GM10847 (cell line): Measurements from ENCODE around the gene C3orf70.

Experiments used
- POLR2A ChIP-seq: IDR thresholded peaks from 2 replicates; pipeline ENCODE4 v1.6.1; 2011; ENCODE audit not compliant: insufficient read length; ENCODE audit errors: extremely low read depth

Gene C3orf70

DNA sequence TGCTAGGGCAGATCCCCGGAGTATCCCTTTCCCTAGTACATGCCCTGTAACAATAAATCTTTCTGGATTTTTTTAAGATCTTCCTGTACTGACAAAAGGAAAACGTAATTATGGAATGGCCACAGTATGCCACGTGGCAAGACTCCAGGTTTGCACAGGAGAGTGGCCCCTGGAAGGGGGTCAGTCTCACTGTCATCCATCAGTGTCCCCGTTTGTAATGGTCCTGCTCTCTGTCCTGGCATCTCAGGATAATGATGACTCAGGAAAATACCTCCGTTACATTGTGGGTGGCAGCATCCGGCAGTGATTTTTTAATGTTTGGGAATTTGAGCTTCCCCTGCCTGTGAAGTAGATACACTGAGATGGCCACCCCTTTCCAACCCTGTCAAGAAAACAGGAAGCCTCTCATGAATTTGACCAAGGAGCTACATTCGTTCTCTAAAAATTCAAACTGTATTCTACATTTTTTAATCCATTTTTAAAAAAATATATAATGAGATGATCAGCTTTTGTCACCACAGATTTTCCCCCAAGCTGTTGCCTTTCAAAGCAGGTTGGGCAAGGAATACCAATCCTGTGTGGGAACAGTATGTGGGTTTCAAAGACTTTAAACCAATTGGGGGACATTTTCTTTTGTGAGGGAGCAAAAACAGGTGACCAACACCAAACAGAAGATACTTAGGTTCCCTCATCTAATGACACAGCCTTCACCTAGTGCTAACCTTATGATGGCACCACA lies 110.4 kb downstream of the C3orf70 start:
- TF ChIP-seq POLR2A: no peak

- TF ChIP-seq POLR2A: no peak
These were observed 111.3 kb downstream of the C3orf70 start for GRCh38 chr3:185041540-185041939.

DNA sequence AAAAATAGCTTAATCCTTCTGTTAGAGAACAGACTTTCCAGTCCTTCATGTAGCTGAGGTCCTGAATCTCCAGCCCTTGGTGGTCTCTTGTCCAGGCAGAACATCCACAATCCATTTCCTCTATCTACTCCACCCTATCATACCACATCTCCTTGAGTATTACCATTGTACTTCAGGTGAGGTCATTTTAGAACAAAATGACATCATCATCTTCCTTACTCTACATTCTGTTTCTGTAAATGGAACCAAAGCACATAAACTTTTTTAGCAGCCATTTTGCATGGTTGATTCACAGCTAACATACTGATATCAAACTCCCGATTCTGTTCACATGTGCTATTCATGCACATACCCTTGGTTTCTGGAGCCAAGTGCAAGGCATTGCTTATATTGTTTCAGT lies 112.4 kb downstream of the C3orf70 start:
- no peak for TF ChIP-seq POLR2A

DNA sequence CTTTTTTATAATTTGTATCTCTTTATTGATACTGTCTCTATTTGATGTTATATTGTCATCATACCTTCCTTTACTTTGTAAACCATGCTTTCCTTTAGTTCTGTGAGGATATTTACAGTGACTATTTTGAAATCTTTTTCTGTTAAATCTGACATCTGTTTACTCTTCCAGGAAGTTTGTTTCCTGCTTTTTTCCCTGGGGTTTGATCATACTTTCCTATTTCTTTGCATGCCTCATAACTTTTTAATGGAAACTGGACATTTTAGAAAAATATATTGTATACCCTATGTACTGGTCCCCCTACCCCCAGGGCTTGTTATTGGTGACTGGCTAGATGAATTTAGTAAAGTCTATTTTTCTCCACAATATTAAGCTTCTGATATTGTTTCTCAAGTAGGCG lies 115.1 kb downstream of the C3orf70 start:
- TF ChIP-seq POLR2A: no peak

- TF ChIP-seq POLR2A: no peak
These were observed 121.9 kb downstream of the C3orf70 start for GRCh38 chr3:185030951-185031350.

GRCh38 chr3:185030399-185030798 lies 122.5 kb downstream of the C3orf70 start:
- no peak for TF ChIP-seq POLR2A

DNA sequence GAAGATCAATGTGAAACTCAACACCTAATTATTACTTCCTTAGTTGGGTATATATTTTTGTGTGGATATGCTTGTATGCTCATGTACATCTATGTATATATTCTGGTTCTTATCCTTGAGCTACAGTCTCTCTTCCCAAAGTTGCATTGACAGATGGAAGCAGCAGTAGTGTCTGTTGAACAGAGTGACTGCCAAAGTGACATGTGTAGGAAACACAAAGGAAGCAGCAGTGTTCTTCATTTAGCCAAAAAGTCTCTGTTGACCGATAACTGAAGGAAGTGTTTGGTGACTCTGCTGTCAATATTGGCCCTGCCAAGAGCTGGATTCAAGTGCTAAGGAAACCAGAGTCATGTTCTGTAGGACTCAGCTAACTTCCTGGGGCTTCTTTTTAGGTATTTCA lies 123.8 kb downstream of the C3orf70 start:
- TF ChIP-seq POLR2A: no peak

DNA sequence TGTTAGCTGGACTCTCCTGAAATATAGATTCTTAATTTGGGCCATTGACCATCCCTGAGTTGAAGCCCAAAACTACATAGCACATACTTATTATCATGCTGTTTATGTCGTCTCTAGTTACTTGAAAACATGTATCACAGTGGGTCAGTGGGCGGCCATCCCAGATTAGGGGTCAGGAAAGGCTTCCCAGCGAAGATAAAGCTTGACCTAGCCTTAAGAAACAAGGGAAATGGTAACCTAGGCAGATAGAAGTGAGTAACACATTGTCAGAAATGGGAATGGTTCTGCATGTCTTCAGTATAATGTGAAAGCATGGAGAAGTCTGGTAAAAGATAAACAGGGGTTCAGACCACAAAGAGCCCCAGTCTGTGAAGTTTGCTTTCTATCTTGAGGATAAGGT lies 124.7 kb downstream of the C3orf70 start:
- TF ChIP-seq POLR2A: no peak
